NCI-H1930 (cell line): ENCODE measurements around the gene PEBP1.
A peak's percentile ranks its signal among the peaks of the same experiment; 100 is the strongest.

ENCODE experiments used
- DNase-seq, 2 experiments: peaks; one replicate each; lab custom pipeline; 2025; lab: John Stamatoyannopoulos, UW

The PEBP1 gene

DNA sequence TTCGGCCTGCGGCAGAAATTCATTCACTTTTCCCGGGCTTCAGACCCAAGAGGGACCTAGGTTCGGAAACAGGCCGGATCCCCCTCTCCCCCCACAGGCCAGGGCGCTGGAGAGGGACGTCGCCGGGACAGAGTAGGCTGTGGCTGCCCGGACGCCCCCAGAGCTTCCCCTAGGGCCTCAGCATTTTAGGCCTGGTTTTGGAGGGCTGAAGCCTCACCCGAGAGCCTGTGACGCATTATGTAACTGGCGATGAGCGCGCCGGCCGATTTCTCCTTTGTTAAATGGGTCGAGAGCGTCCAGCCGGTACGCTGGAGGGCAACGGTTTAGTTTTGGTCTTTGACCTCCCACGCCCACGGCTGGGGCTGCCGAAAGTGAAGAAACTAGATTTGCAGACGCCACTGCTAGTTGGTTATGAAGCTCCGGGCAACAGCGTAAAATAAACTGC is 657 bp downstream of the PEBP1 start:
- no peak for DNase-seq

DNA sequence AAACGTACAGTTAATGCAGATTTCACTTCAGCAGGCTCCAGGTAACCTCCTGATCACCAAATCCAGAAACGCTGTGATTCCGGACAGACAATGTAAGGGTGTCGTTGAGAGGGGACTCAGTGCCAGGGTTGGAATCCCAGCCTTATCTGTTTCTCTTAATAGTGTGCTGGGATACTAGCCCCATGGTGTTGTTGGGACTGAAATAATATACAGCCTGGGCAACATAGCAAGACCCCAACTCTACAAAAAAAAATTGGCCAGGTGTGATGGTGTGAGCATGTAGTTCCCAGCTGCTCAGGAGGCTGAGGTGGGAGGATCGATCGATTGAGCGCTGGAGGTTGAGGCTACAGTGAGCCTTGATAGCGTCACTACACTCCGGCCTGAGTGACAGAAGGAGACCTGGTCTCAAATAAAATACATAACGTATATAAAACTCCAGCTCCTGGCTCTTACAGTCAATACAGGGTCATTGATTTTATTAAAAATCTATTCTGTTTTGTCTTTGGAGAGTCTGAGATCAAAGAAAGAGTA is 1.3 kb downstream of the PEBP1 start:
- DNase-seq, result no peak

DNA sequence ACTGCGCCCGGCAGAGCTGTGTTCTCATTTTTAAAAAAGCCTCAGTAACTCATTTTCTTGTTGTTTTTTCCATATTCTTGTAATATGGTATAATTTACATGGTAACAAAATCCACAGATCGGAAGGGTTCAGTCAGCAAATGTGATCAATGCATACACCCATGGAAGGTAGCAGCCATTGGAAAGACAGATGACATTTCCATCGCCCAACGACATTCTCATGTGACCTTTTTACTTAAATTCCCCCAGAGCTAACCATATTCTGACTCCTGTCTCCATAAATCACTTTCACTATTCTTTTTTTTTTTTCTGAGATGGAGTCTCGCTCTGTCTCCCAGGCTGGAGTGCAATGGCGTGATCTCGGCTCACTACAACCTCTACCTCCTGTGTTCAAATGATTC is 4.9 kb downstream of the PEBP1 start:
- DNase-seq, result no peak

DNA sequence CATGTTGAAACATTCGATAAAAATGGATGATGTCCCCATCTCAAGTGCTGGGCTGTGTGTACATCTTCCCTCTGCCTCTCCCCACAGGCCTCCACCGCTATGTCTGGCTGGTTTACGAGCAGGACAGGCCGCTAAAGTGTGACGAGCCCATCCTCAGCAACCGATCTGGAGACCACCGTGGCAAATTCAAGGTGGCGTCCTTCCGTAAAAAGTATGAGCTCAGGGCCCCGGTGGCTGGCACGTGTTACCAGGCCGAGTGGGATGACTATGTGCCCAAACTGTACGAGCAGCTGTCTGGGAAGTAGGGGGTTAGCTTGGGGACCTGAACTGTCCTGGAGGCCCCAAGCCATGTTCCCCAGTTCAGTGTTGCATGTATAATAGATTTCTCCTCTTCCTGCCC is 8.6 kb downstream of the PEBP1 start:
- no peak for DNase-seq

DNA sequence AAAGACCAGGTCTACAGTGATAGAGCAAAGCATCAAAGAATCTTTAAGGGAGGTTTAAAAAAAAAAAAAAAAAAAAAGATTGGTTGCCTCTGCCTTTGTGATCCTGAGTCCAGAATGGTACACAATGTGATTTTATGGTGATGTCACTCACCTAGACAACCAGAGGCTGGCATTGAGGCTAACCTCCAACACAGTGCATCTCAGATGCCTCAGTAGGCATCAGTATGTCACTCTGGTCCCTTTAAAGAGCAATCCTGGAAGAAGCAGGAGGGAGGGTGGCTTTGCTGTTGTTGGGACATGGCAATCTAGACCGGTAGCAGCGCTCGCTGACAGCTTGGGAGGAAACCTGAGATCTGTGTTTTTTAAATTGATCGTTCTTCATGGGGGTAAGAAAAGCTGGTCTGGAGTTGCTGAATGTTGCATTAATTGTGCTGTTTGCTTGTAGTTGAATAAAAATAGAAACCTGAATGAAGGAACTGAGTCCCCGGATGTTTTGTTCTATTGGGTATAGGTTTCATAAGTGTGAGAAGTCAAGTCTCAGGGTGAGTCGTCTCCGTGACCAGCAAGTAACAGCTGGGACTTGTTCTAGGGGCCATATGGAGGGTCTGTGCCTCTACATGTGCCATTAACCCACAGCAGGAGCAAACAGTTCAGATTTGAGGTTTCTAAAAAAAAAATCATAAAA is 9.3 kb downstream of the PEBP1 start:
- DNase-seq, result no peak

DNA sequence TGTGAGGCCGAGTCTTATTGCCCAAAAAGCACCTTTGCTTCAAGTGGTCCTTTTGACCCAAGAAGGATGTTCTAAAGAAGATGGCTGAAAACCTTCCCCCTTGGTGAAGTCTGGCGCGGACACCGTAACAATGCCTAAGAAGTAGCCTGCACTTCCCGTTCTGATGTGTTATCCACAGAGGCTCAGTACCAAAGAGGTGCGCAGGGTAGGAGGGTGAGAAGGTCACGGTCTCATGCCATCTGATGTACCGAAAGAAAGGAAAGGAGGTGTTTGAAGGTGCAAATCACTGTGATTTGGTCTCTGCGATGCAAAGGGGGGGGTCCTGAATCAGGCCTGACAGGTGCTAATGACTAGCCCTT is 9.9 kb downstream of the PEBP1 start:
- DNase-seq, result no peak

DNA sequence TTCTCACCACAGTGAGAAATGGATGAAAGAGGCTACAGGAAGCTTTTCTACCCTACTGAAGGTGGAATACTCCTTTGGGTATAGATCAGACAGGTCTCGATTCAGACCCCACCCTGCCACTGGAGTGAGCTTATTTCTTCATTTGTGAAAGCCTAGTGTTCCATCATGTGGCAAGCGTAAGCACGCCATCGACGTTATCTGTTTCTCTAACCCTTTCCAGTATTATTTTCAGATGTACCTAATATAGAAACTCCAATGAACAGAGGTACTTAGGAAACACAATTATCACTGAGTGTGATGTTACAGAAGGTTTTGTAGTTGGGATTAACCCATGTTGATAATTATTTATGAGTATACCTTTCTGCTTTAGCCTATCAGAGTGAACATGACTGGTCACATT is 12.4 kb downstream of the PEBP1 start:
- DNase-seq, result no peak

DNA sequence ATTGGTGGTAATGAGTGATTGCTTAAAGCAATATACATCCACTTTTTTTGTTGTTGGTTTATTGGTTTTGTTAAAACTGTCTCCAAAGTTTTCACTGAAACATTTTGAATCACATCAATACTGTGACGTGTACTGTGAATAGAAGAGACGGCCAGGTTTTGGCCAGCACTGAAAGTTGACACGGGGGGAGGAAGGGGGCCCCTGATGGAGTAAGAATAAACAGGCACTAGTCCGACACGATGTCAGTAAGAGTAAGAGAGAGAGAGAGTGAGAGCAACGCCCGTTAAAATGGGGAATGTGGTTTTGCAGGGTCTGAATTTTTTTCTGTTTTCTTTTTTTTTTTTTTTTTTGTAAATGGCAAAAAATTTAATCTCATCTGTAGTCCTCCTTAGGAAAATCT is 14.7 kb downstream of the PEBP1 start:
- DNase-seq, result no peak

DNA sequence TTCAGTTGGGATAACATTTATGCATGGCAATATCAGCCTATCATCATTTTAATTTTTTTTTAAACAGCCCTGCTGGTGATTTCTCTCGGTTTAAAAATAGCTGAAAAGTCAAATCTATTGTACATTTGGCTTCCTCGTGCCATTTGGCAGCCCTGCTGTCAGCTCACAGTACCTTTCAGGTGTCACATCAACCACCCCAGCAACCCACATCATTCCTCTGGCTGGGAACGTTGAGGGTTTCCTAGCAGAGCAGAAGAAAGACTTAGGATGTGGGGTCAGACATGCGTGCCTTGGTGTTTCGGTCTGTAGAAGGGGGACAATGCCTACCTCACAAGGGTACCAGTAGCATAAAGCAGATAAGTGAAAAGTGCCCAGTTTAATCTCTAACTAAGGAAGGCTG is 15.8 kb downstream of the PEBP1 start:
- no peak for DNase-seq

DNA sequence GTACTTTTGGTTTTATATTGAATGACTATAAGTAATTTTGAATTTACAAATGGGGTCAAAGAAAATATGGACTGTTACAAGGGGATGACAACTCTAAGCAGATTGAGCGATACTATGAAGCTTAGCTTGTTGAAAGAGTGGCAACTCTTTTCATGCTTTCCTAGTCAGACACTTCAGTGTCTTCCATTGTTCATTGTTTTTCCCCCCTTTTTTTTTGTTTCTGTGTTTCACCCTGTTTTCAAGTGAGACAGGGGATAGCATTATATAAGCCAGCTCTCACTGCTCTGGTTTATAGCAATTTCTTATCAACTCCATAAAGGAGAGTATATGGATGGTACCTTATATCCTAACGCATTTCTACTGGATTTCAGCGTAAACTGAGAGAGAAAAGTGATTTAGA is 24.6 kb downstream of the PEBP1 start:
- DNase-seq, result no peak

DNA sequence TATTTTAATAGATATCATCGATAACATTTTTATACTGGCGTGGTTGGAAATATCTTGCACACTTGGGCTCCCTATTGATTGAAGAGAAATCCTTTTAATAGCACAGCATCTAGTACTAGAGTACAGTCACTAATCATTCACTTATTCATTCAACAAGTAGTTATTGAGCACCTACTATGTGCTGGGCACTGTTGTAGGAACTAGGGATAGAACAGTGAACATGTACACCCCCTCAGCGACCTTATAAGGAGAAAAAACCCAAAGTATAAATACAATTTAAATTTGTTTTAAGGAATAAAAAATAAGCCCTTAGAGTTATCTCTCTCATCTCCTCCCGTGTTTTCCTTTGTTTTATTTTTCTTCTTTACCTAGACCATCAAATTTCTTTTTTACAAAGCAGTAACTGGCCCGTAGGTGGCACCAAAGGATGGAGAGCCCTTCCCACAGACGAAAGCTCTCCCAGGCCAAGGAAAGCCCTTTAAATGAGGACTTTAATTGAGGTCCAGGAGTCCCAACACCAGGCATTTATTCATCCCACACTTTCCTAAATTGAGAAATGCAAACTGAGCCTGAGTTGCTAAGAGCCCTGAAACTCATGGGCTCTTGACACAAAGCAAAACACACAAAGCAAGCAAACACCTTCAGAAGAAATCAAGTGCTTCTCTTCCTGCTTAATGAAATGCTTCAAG is 29.0 kb downstream of the PEBP1 start:
- peak in 1 of 2 experiments; percentile 6 for DNase-seq

DNA sequence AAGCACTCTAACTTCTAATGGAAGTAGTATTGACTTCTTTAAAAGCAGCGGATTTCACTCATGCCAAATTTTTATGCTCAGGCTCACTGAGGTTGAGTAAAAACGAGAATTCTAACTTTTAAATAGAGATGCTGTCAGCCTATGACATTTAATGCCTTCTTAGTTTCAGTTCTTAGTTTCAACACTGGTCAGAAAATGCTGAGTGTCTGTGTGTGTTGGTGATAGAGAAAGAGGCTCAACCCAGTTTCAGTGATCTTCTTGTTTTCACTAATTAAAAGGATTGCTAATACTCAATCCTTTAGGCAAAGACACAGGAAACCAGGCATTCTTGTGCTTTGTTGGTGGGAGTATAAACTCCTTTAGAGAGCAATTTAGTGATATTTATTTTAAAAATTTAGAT is 31.0 kb downstream of the PEBP1 start:
- no peak for DNase-seq

DNA sequence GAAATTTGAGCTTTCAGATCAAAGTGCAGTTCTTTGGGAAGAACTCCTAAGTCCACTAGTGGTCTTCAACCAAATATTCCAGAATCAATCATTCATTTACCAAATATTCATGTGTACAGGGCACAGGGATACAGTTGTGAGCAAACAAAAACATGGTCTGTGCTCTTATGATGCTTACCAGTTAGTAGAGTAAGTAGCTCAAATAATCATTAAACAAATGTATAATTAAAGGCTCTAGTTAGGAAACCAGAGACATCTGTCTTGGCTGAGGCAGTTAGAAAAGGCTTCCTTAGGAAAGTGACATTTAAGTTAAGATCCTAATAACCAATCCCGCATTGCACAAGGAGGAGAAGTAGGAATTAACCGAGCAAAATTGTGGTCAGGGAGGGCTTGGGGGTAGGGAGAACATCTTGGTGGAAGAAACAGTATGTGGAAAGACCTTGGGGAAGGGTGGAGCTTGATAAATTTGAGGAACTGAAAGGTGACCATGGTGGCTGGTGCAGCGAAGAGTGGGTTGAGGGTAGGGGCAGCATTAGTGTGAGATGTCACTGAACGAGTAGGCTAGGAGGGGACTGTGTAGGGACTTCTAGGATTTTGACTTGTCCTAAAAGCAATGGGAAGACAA is 40.0 kb downstream of the PEBP1 start:
- DNase-seq, result no peak

DNA sequence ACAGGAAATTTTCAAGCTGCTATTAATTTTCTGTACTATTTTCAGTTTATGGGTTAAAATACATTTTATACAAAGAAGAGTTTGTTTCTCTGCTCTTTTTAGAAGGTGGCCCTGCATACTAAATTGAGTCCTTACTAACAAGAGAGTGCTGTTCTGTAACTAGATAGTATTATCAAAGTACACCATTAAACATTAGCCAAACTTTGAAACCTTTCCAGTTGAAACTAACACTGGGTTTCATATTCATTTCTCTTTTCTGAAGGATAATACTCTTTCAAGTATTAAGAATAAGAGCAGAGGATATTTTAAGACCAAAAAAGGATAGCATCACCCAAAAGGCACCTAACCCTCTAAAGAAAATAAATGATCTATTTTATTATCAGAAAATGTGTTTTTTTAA is 47.2 kb downstream of the PEBP1 start:
- no peak for DNase-seq

DNA sequence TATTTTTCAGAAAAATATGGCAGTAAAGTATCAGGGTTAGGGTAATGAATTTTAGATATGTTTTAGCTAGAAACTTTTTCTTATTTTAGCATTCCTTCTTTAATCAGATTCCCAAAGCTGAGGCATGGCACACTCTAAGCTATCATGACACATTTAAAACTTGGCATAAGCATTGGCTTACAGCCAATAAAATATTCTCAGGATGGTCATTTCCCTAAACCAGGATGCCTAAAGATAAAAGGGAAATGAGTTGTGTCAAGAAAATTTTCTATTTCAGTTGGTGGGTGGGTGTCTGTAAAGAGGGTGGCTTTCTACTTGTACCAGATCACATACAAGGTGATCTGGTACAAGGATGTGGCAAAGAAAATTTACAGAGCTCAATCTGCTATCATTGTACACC is 47.8 kb downstream of the PEBP1 start:
- DNase-seq, result no peak

DNA sequence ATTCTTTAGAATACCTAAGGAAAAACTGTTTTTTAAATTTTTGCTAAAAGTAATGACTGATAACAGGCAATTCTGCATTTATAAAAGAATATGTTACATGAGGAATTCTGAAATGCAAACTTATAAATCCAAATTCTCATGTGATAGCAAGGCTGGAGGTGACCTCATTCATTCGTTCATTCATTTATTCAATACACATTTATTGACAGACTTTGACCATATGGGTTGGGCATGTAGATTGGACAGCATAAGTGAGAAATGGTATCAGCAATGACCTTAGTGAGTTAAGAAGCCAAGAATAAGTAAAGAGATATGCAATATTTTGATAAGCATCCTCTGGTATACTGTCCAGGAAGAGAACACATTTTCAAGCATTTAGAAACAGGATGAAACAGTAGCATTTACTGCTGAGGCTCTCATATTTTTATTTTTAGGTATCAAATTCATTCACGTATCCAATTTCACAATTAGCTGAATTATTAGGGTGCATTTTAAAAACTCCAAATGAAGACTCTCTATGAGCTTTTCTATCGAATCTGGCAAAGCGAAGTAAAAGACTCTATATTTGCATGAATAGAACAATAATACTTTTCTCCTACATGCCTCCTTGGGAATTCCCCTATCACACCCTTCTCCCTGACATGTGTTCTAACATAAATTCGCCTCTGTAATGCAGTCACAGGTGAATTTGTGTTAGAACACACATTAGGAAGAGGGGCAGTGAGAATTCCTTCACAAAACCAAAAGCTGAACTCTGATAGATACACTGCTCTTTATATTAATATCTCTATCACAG is 49.9 kb downstream of the PEBP1 start:
- DNase-seq, result no peak

DNA sequence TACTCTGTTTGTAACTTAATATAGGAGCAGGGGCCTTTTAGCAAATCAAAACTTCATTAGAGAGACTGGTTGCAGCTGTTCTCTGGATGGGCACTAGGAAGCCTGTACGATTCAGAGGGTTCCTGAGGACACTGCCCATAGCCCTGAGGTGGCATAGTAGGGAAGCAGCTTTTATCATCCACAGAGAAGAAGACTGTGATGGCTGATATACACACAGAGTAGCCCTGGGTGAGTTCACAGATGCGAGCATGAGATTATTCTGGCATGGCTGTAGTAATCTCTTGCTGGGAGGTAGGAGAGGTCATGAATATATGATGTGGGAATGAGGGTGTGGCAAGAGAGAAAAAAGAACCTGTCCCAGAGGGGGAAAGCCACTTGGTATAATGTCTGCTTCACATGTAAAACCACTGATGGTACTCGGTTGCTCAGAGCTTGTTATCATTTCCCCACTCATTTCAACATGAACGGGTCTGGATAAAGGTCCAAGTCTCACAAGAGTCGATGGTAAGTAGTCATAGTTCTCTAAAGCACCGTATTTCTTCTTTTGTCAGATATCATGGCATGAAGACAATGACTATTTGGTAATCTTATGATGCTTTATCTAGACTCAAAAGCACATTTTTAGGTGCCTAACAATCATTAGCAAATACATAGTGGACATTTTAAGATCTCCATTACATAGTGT is 52.0 kb downstream of the PEBP1 start:
- DNase-seq, result no peak

DNA sequence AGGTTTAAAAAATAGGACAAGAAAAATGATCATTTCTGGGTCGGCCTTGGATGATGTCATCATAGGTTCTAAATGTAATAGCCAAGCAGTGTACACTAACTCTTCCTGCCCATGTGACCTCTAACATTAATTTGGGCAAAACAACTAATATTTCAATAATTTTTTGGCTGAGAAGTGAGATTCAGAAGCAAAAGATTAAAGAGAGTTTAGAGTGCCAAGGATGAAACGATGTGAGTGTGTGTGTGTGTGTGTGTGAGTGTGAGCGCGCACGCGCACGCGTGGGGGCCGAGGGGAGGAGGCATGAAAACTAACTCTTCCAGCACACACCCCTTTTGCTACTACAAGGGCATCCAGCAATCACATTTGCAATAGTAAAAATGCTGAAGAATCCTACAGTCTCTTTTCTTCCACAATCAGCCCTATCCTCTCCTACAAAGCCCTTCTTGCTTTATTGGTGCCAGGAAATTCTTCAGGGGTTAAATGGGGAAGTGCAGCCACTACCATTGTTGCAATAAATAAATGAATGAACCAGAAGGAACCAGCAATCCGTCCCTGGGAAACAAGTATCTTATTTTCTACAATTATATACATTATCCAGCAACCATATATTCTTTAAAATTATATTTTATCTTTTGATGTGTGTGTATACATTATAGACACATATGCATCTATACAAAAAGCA is 52.9 kb downstream of the PEBP1 start:
- DNase-seq, result peak; percentile 25 to 28

DNA sequence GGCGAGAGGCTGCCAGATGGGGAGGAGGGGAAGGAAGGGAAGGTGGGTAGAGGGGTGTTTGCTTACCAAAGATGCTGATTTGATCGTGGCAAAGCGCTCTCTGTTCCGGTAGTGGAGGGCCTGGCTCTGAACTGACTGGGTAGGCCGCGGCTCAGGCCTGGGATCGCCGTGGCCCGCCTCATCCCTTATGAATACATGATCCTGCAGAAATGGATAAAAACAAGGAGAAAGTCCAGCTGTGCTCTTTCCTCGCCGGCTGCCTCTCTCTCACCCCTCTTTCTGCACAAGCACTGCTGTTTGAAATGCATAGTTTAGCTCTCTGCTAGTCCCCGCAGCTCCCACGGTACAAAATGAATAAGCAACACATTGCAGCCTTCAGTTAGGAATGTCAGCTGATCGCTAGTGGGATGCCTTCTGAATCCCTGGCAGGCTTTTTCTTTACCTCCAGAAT is 53.8 kb downstream of the PEBP1 start:
- DNase-seq, result peak; percentile 24 to 39

DNA sequence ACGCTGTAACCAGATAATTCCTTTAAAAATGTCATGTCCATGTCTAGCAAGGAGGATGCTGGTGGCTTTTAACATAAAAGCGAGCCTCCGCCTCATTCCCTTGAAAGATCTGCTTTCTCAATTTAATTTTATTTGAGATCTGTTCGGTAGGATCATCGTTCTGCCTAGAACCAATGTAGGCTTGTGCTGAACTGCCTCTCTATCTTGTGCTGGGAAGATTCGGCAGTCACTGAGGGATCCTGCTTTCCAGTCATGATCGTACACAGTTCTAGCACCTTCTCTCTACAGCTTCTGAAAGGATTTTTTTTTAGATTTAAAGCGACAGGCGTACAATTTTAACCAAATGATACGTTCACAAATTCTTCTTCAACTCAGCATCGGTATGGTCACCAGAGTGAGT is 54.3 kb downstream of the PEBP1 start:
- DNase-seq, result peak; percentile 23 to 56

DNA sequence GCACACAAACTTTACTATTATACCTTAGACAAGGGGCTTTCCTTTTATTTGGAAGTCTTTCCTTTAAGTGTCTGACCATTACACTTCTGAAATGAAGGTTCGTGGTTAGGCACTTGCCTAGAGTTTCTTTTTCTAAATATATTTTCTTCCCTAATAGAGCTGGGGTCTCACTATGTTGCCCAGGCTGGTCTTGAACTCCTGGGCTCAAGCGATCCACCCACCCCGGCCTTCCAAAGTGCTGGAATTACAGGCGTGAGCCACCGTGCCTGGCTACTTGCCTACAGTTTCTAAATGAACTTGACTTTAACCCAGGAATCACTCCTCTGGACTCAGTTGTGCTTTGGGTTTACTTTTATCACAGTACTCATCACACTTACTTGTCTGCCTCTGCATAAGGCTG is 57.6 kb downstream of the PEBP1 start:
- no peak for DNase-seq
